ENCODE results near the gene SH3RF3. TPM values are rescaled to one million over a fixed set of nuclear protein-coding genes. Genes with fewer than 3 reads are reported as not detected.
A peak's percentile ranks its signal among the peaks of the same experiment; 100 is the strongest.

SH3RF3 gene
- total and polyA plus RNA-seq, 3 experiments from 2014 or later: 0.24 to 0.31 (median 0.27) TPM

GRCh38 chr2:109542384-109542783 lies 413.4 kb downstream of the SH3RF3 start:
- Histone ChIP-seq H3K9me3 (ENCODE audit: low read length) (no peaks in the 10 kb centered on the region), H3K27me3 (ENCODE audit: insufficient read depth, low read length, poor library complexity, severe bottlenecking) (peaks cover 3% of the 10 kb centered on the region), H3K4me1 (ENCODE audit: insufficient read depth, low read length) (no peaks in the 10 kb centered on the region), H3K4me3 (ENCODE audit: low read length) (no peak overlapping the region), H3K27ac (ENCODE audit: low read depth, low read length) (no peak overlapping the region), H3K36me3 (ENCODE audit: insufficient read depth, low read length) (no peaks in the 10 kb centered on the region)
- Mint-ChIP-seq H3K9me3 (no peaks in the 10 kb centered on the region), H3K36me3 (no peaks in the 10 kb centered on the region), H3K27me3 (peaks cover 6 to 21% of the 10 kb centered on the region in 2 donors), H3K27ac (no peak overlapping the region), H3K4me1 (no peaks in the 10 kb centered on the region), H3K4me3 (no peak overlapping the region)
- DNase-seq: no peak
- CTCF ChIA-PET: no interaction called here
- POLR2A ChIA-PET: no interaction called here

GRCh38 chr2:109545828-109546713 lies 417.1 kb downstream of the SH3RF3 start:
- Mint-ChIP-seq H3K9me3 (no peaks in the 10 kb centered on the region), H3K36me3 (no peaks in the 10 kb centered on the region), H3K4me3 (no peak overlapping the region), H3K27ac (no peak overlapping the region), H3K27me3 (peaks cover 7 to 26% of the 10 kb centered on the region in 2 donors), H3K4me1 (no peaks in the 10 kb centered on the region)
- no peaks in the 10 kb centered on the region for H3K9me3 ChIP-seq (ENCODE audit: low read length)
- DNase-seq: peak in 4 of 5 donors; percentile 8 to 35 (median 16)
- H3K27me3 ChIP-seq (ENCODE audit: insufficient read depth, low read length, poor library complexity, severe bottlenecking): peaks cover 3% of the 10 kb centered on the region
- no peaks in the 10 kb centered on the region for H3K36me3 ChIP-seq (ENCODE audit: insufficient read depth, low read length)
- H3K4me1 ChIP-seq (ENCODE audit: insufficient read depth, low read length): no peaks in the 10 kb centered on the region
- POLR2A ChIA-PET: no interaction called here
- no peak overlapping the region for H3K27ac ChIP-seq (ENCODE audit: low read depth, low read length)
- H3K4me3 ChIP-seq (ENCODE audit: low read length): no peak overlapping the region
- CTCF ChIA-PET: interaction anchor here (1.0 to 2.0 kb wide), 4 partner anchors 10 to 17 kb away, joined by 3 to 10 read pairs (median 4); no protein-coding TSS in a partner anchor

- DNase-seq: no peak
- H3K4me1 Mint-ChIP-seq: no peaks in the 10 kb centered on the region
- Histone ChIP-seq H3K27me3 (ENCODE audit: insufficient read depth, low read length, poor library complexity, severe bottlenecking) (peaks cover 3% of the 10 kb centered on the region), H3K4me3 (ENCODE audit: low read length) (no peak overlapping the region), H3K4me1 (ENCODE audit: insufficient read depth, low read length) (no peaks in the 10 kb centered on the region), H3K27ac (ENCODE audit: low read depth, low read length) (no peak overlapping the region), H3K36me3 (ENCODE audit: insufficient read depth, low read length) (no peaks in the 10 kb centered on the region), H3K9me3 (ENCODE audit: low read length) (no peaks in the 10 kb centered on the region)
- CTCF ChIA-PET: interaction anchor here (1.5 kb wide), 1 partner anchor 544 kb away, joined by 3 read pairs; no protein-coding TSS in a partner anchor
- POLR2A ChIA-PET: no interaction called here
- no peaks in the 10 kb centered on the region for H3K9me3 Mint-ChIP-seq
- no peak overlapping the region for H3K4me3 Mint-ChIP-seq
- peaks cover 4 to 15% of the 10 kb centered on the region in 2 donors for H3K27me3 Mint-ChIP-seq
- no peaks in the 10 kb centered on the region for H3K36me3 Mint-ChIP-seq
- no peak overlapping the region for H3K27ac Mint-ChIP-seq
Measured at GRCh38 chr2:109547280-109547679, 418.3 kb downstream of the SH3RF3 start.

DNA sequence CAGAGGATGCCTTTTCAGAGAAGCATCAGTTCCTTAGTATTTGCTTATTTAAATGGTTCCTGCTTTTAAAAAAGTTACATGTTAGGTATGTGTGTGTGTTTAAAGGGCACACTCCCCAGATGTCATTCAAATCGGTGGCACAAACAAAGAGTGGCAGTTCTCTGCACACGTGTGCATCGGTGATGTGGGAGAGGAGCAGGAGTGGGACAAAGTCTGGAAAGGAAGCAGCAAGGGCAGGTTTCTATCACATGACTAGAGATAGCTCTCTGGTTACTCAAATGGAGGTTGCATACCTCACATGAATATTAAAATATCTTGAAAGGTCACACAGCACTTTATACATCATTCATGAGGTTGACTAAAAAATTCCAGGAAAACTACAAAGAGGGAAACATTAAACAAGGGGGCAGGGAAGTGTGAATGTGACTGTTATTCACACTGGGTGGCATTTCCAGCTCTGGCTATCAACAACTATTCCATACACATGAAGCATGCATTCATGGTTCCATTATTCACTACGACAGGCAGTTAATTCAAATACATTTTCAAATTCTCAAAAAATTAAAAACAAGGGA lies 420.1 kb downstream of the SH3RF3 start:
- CTCF ChIA-PET: no interaction called here
- H3K27ac ChIP-seq (ENCODE audit: low read depth, low read length): no peak overlapping the region
- Mint-ChIP-seq H3K27ac (no peak overlapping the region), H3K4me1 (no peaks in the 10 kb centered on the region), H3K27me3 (peaks cover 4 to 17% of the 10 kb centered on the region in 2 donors), H3K36me3 (no peaks in the 10 kb centered on the region), H3K4me3 (no peak overlapping the region), H3K9me3 (no peaks in the 10 kb centered on the region)
- H3K4me3 ChIP-seq (ENCODE audit: low read length): no peak overlapping the region
- H3K4me1 ChIP-seq (ENCODE audit: insufficient read depth, low read length): no peaks in the 10 kb centered on the region
- no peak for DNase-seq
- H3K27me3 ChIP-seq (ENCODE audit: insufficient read depth, low read length, poor library complexity, severe bottlenecking): peaks cover 3% of the 10 kb centered on the region
- POLR2A ChIA-PET: no interaction called here
- H3K9me3 ChIP-seq (ENCODE audit: low read length): no peaks in the 10 kb centered on the region
- no peaks in the 10 kb centered on the region for H3K36me3 ChIP-seq (ENCODE audit: insufficient read depth, low read length)

Other genes with a start within 250 kb of the SH3RF3 start
- under 1 TPM; 0.07 to 0.16 TPM for gene EDAR, start 140.0 kb upstream of the SH3RF3 start, total RNA-seq
- gene EDAR, start 140.0 kb upstream of the SH3RF3 start, polyA plus RNA-seq: 0.64 TPM

All from CD8-positive, alpha-beta memory T cell (primary cell).